HEK293 (cell line): ENCODE results near the gene KDM4C.

Experiments used
- CTCF ChIA-PET: fragments of 350-600 bp; formaldehyde crosslinking; extraction: SDS; loops from one replicate; lab custom pipeline; 2021; ENCODE audit warnings: antibody characterized with exemption; lab: Yijun Ruan, JAX
- POLR2A ChIA-PET: fragments of 300-600 bp; formaldehyde crosslinking; extraction: SDS; loops from one replicate; lab custom pipeline; 2020; ENCODE audit warnings: antibody characterized with exemption, inconsistent platforms; lab: Yijun Ruan, JAX
- H3K27ac ChIP-seq: fragments of 200-500 bp; sonication (Bioruptor generic); 2 replicates; pipeline ENCODE4 v1.5.1; 2014; ENCODE audit warnings: low read depth, low read length, control low read depth, inconsistent platforms; ENCODE audit errors: extremely low read depth
- H3K36me3 ChIP-seq, 2 experiments: fragments of 200-500 bp in 1 of 2; sonication (Bioruptor generic) in 1 of 2; 1 replicate in 1 of 2; 2 replicates in 1 of 2; pipeline ENCODE4 v1.5.1; 2014 to 2017; ENCODE audit warnings: inconsistent platforms in 2 of 2, low read length in 2 of 2; ENCODE audit not compliant: control insufficient read depth in 2 of 2, insufficient read depth in 1 of 2
- H3K4me1 ChIP-seq: fragments of 200-500 bp; sonication (Bioruptor generic); 2 replicates; pipeline ENCODE4 v1.5.1; 2014; ENCODE audit warnings: mild to moderate bottlenecking, low read length, inconsistent platforms; ENCODE audit not compliant: control insufficient read depth, insufficient read depth
- H3K4me3 ChIP-seq: 2 replicates; pipeline ENCODE4 v1.5.1; 2011; ENCODE audit warnings: low read depth, mild to moderate bottlenecking, control low read depth, low read length, moderate library complexity
- H3K9me3 ChIP-seq: fragments of 200-500 bp; sonication (Bioruptor generic); 2 replicates; pipeline ENCODE4 v1.5.1; 2014; ENCODE audit warnings: low read depth, low read length, inconsistent platforms; ENCODE audit not compliant: control insufficient read depth, insufficient read depth
- ATF2 ChIP-seq: fragments of 450-650 bp; formaldehyde crosslinking; IDR thresholded peaks from 2 replicates; pipeline ENCODE4 v1.5.1; 2016; ENCODE audit warnings: missing biosample characterization, missing genetic modification characterization, low read depth
- CTCF ChIP-seq: fragments of 450-650 bp; formaldehyde crosslinking; IDR thresholded peaks from 2 replicates; pipeline ENCODE4 v1.5.1; 2016; ENCODE audit warnings: missing biosample characterization, missing genetic modification characterization
- HOXD13 ChIP-seq: sonication (generic); formaldehyde crosslinking; IDR thresholded peaks from 2 replicates; pipeline ENCODE4 v1.8.0; 2022; ENCODE audit warnings: missing genetic modification reagents, borderline replicate concordance
- KLF8 ChIP-seq: fragments of 450-650 bp; formaldehyde crosslinking; IDR thresholded peaks from 2 replicates; pipeline ENCODE4 v1.5.1; 2016; ENCODE audit warnings: missing biosample characterization, missing genetic modification characterization
- MYNN ChIP-seq: fragments of 450-650 bp; formaldehyde crosslinking; IDR thresholded peaks from 2 replicates; pipeline ENCODE4 v1.5.1; 2016; ENCODE audit warnings: missing biosample characterization, missing genetic modification characterization, borderline replicate concordance
- SP2 ChIP-seq: fragments of 450-650 bp; formaldehyde crosslinking; IDR thresholded peaks from 2 replicates; pipeline ENCODE4 v1.5.1; 2016; ENCODE audit warnings: missing biosample characterization, missing genetic modification characterization
- SP7 ChIP-seq: fragments of 450-650 bp; formaldehyde crosslinking; IDR thresholded peaks from 2 replicates; pipeline ENCODE4 v1.5.1; 2016; ENCODE audit warnings: missing biosample characterization, missing genetic modification characterization
- WT1 ChIP-seq: fragments of 450-650 bp; formaldehyde crosslinking; IDR thresholded peaks from 2 replicates; pipeline ENCODE4 v1.5.1; 2016; ENCODE audit warnings: missing biosample characterization, missing genetic modification characterization
- ZNF140 ChIP-seq: fragments of 450-650 bp; formaldehyde crosslinking; IDR thresholded peaks from 2 replicates; pipeline ENCODE4 v1.5.1; 2016; ENCODE audit warnings: missing biosample characterization, missing genetic modification characterization
- ZNF155 ChIP-seq: fragments of 450-650 bp; formaldehyde crosslinking; IDR thresholded peaks from 2 replicates; pipeline ENCODE4 v1.5.1; 2016; ENCODE audit warnings: missing biosample characterization, missing genetic modification characterization
- ZNF16 ChIP-seq: fragments of 450-650 bp; formaldehyde crosslinking; IDR thresholded peaks from 2 replicates; pipeline ENCODE4 v1.5.1; 2016; ENCODE audit warnings: low read depth, missing biosample characterization, missing genetic modification characterization
- ZNF169 ChIP-seq: fragments of 450-650 bp; formaldehyde crosslinking; IDR thresholded peaks from 2 replicates; pipeline ENCODE4 v1.5.1; 2016; ENCODE audit warnings: missing biosample characterization, missing genetic modification characterization
- ZNF223 ChIP-seq: fragments of 450-650 bp; formaldehyde crosslinking; IDR thresholded peaks from 2 replicates; pipeline ENCODE4 v1.5.1; 2016; ENCODE audit warnings: missing biosample characterization, missing genetic modification characterization
- ZNF23 ChIP-seq: fragments of 450-650 bp; formaldehyde crosslinking; IDR thresholded peaks from 2 replicates; pipeline ENCODE4 v1.5.1; 2016; ENCODE audit warnings: missing biosample characterization, missing genetic modification characterization, borderline replicate concordance
- ZNF266 ChIP-seq: fragments of 450-650 bp; formaldehyde crosslinking; IDR thresholded peaks from 2 replicates; pipeline ENCODE4 v1.5.1; 2016; ENCODE audit warnings: missing biosample characterization, missing genetic modification characterization, low read depth
- ZNF280C ChIP-seq: fragments of 450-650 bp; formaldehyde crosslinking; IDR thresholded peaks from 2 replicates; pipeline ENCODE4 v1.5.1; 2016; ENCODE audit warnings: missing biosample characterization, missing genetic modification characterization
- ZNF398 ChIP-seq: fragments of 450-650 bp; formaldehyde crosslinking; IDR thresholded peaks from 2 replicates; pipeline ENCODE4 v1.5.1; 2017; ENCODE audit warnings: missing biosample characterization, missing genetic modification characterization
- ZNF521 ChIP-seq: fragments of 450-650 bp; formaldehyde crosslinking; IDR thresholded peaks from 2 replicates; pipeline ENCODE4 v1.5.1; 2017; ENCODE audit warnings: missing biosample characterization, mild to moderate bottlenecking, missing genetic modification characterization
- ZNF530 ChIP-seq: fragments of 450-650 bp; formaldehyde crosslinking; IDR thresholded peaks from 2 replicates; pipeline ENCODE4 v1.5.1; 2016; ENCODE audit warnings: low read depth, missing biosample characterization, missing genetic modification characterization
- ZNF558 ChIP-seq: fragments of 450-650 bp; formaldehyde crosslinking; IDR thresholded peaks from 2 replicates; pipeline ENCODE4 v1.5.1; 2016; ENCODE audit warnings: missing biosample characterization, missing genetic modification characterization
- ZNF600 ChIP-seq: fragments of 450-650 bp; formaldehyde crosslinking; IDR thresholded peaks from 2 replicates; pipeline ENCODE4 v1.5.1; 2016; ENCODE audit warnings: missing biosample characterization, missing genetic modification characterization
- ZNF654 ChIP-seq: fragments of 450-650 bp; formaldehyde crosslinking; IDR thresholded peaks from 2 replicates; pipeline ENCODE4 v1.5.1; 2016; ENCODE audit warnings: low read depth, missing biosample characterization, missing genetic modification characterization
- ZNF776 ChIP-seq: fragments of 450-650 bp; formaldehyde crosslinking; IDR thresholded peaks from 2 replicates; pipeline ENCODE4 v1.5.0; 2017; ENCODE audit warnings: missing biosample characterization, missing genetic modification characterization, borderline replicate concordance
- ZNF830 ChIP-seq: fragments of 450-650 bp; IDR thresholded peaks from 2 replicates; pipeline ENCODE4 v1.5.0; 2018; ENCODE audit warnings: missing biosample characterization, missing genetic modification characterization, low read depth, mild to moderate bottlenecking, moderate library complexity
- ZSCAN4 ChIP-seq: fragments of 450-650 bp; formaldehyde crosslinking; IDR thresholded peaks from 2 replicates; pipeline ENCODE4 v1.5.1; 2017; ENCODE audit warnings: missing biosample characterization, missing genetic modification characterization

Gene KDM4C

GRCh38 chr9:6894135-6894534 is 136.4 kb downstream of the KDM4C start:
- ChIA-PET POLR2A (no interaction called here), CTCF (no interaction called here)
- H3K9me3 ChIP-seq = no peaks in the 10 kb centered on the region
- H3K4me3 ChIP-seq = no peak overlapping the region
- H3K36me3 ChIP-seq = peaks cover 0 to 4% of the 10 kb centered on the region in 2 experiments; a peak in 1 of 3 replicates
- no peak overlapping the region for H3K27ac ChIP-seq
- TF ChIP-seq SP7 (no peak), ZNF23 (tag by site-specific recombination) (no peak), SP2 (tag by site-specific recombination) (no peak), KLF8 (tag by site-specific recombination) (no peak)
- H3K4me1 ChIP-seq = no peaks in the 10 kb centered on the region

- TF ChIP-seq SP2 (tag by site-specific recombination) (no peak), ZNF223 (tag by site-specific recombination) (no peak), ZNF830 (tag by site-specific recombination) (no peak), ZNF521 (tag by site-specific recombination) (no peak), ZNF155 (no peak), ZNF776 (tag by site-specific recombination) (no peak), ATF2 (tag by site-specific recombination) (no peak), ZNF266 (tag by site-specific recombination) (no peak), ZNF169 (tag by site-specific recombination) (no peak), ZNF530 (no peak), MYNN (tag by site-specific recombination) (no peak), ZNF558 (tag by site-specific recombination) (no peak), ZNF600 (tag by site-specific recombination) (no peak), CTCF (tag by site-specific recombination) (no peak), ZNF280C (tag by site-specific recombination) (no peak)
- Histone ChIP-seq H3K36me3 (peaks cover 0 to 4% of the 10 kb centered on the region in 2 experiments; a peak in 1 of 3 replicates), H3K4me1 (no peaks in the 10 kb centered on the region), H3K4me3 (no peak overlapping the region), H3K27ac (no peak overlapping the region), H3K9me3 (no peaks in the 10 kb centered on the region)
- CTCF ChIA-PET = no interaction called here
- POLR2A ChIA-PET = no interaction called here
Observed at GRCh38 chr9:6895754-6896153, 138.0 kb downstream of the KDM4C start.

GRCh38 chr9:6896562-6896961 is 138.8 kb downstream of the KDM4C start:
- ChIA-PET CTCF (interaction anchor here (0.6 kb wide), 2 partner anchors 593 to 667 kb away, joined by 3 to 4 read pairs; no protein-coding TSS in a partner anchor), POLR2A (no interaction called here)
- H3K9me3 ChIP-seq = no peaks in the 10 kb centered on the region
- peaks cover 0 to 4% of the 10 kb centered on the region in 2 experiments; a peak in 1 of 3 replicates for H3K36me3 ChIP-seq
- no peak overlapping the region for H3K27ac ChIP-seq
- no peak overlapping the region for H3K4me3 ChIP-seq
- H3K4me1 ChIP-seq = no peaks in the 10 kb centered on the region
- TF ChIP-seq ZNF16 (tag by site-specific recombination) (no peak), ZNF140 (tag by site-specific recombination) (no peak), ZSCAN4 (tag by site-specific recombination) (no peak), ZNF654 (tag by site-specific recombination) (no peak), ZNF398 (tag by site-specific recombination) (no peak), WT1 (tag by site-specific recombination) (no peak), HOXD13 (CRISPR knock-in tag) (no peak)
